SW 1271 (cell line): Measurements from ENCODE around the gene FBXO8.

ENCODE experiments used
- DNase-seq, 2 experiments: peaks; one replicate each; lab custom pipeline; 2025; lab: John Stamatoyannopoulos, UW

Gene FBXO8

GRCh38 chr4:174207367-174207766, 76.1 kb downstream of the FBXO8 start:
- DNase-seq: no peak

GRCh38 chr4:174204164-174204831, 79.2 kb downstream of the FBXO8 start:
- DNase-seq: no peak

GRCh38 chr4:174201871-174202270, 81.6 kb downstream of the FBXO8 start:
- no peak for DNase-seq

GRCh38 chr4:174199735-174200134, 83.7 kb downstream of the FBXO8 start:
- DNase-seq: no peak

GRCh38 chr4:174198828-174199227, 84.6 kb downstream of the FBXO8 start:
- DNase-seq: peak in 1 of 2 experiments; percentile 21

GRCh38 chr4:174198396-174198795, 85.1 kb downstream of the FBXO8 start:
- DNase-seq: no peak

- no peak for DNase-seq
Observed at GRCh38 chr4:174193438-174194374, 89.8 kb downstream of the FBXO8 start.

- DNase-seq: no peak
Observed at GRCh38 chr4:174192943-174193342, 90.5 kb downstream of the FBXO8 start.

GRCh38 chr4:174190832-174191500, 92.5 kb downstream of the FBXO8 start:
- no peak for DNase-seq

GRCh38 chr4:174189392-174190015, 94.0 kb downstream of the FBXO8 start:
- DNase-seq: no peak
